ENCODE results near the gene RAMP3. TPM values are rescaled to one million over a fixed set of nuclear protein-coding genes. Genes with fewer than 3 reads are reported as not detected.

RAMP3 gene
- total and polyA plus RNA-seq, 9 of the 15 experiments (the other 6 are each of a cell fraction or from before 2014, with no cell fraction given), result not detected

DNA sequence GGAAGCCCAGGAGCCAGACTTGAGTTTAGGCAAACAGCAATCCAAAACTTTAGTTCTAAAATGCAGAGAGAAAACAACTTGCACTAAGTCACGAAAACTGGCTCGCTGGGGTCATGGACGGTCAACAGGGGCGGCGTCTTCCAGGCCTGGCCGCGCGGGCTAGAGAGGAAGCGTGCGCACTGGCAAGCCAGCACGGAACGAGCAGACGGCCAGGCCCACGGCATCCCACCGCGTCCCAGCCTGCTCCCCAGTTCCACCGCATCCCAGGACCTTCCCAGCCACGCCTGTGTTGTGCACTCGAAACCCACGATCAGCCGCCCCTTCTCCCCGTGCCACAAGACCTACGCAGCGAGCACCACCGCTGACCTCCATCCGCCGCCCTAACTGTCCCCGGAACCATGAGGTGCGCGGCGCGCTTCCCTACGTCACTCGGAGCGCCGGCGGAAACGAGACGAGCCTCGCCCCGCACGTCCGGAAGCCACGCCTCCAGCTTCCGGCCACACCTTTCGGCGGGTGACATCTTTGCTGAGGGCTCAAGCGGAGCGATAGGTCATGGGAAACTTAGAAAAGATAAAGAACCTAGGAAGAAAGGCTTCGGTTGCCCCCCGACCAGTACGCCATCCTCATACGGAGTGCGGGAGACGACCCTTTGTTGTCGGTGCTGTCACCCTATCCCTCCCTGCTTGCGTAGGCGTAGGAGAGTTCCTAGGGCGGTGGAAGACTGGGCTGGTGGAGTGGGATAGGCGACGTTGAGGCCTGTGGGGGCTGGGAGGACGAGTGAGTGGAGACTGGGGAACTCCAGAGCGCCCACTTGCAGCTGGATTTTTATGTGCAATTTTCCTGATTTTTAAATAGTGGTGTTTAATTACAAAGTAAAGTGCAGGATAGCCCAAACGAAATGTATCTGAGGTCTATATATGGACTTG lies 46.0 kb upstream of the RAMP3 start, which contains the start of gene TBRG4 (continued):
- TF ChIP-seq, protein P1, sequence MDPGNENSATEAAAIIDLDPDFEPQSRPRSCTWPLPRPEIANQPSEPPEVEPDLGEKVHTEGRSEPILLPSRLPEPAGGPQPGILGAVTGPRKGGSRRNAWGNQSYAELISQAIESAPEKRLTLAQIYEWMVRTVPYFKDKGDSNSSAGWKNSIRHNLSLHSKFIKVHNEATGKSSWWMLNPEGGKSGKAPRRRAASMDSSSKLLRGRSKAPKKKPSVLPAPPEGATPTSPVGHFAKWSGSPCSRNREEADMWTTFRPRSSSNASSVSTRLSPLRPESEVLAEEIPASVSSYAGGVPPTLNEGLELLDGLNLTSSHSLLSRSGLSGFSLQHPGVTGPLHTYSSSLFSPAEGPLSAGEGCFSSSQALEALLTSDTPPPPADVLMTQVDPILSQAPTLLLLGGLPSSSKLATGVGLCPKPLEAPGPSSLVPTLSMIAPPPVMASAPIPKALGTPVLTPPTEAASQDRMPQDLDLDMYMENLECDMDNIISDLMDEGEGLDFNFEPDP (CRISPR knock-in tag; IDR thresholded peaks at IDR 0.05), result no peak
- TF ChIP-seq ZNF766 (CRISPR knock-in tag; conservative IDR thresholded peaks at IDR 0.05) (peak; percentile 56; the same call in 1 of the 2 replicates), IFI16 (CRISPR knock-in tag; IDR thresholded peaks at IDR 0.05) (no peak), PHB (CRISPR knock-in tag; IDR thresholded peaks at IDR 0.05) (peak; percentile 70; the same call in 1 of the 2 replicates), HSF4 (CRISPR knock-in tag; IDR thresholded peaks at IDR 0.05; ENCODE audit: borderline replicate concordance) (no peak), ZNF239 (CRISPR knock-in tag; IDR thresholded peaks at IDR 0.05) (no peak), ZSCAN29 (IDR thresholded peaks at IDR 0.05) (no peak), OTX1 (CRISPR knock-in tag; IDR thresholded peaks at IDR 0.05) (no peak; the same call in none of the 2 replicates), SNIP1 (IDR thresholded peaks at IDR 0.05; ENCODE audit: low read depth) (no peak), KLF6 (CRISPR knock-in tag; IDR thresholded peaks at IDR 0.05; ENCODE audit: borderline replicate concordance) (peak; percentile 73; the same call in 1 of the 2 replicates), POLR2AphosphoS5 (IDR thresholded peaks at IDR 0.05; ENCODE audit: control insufficient read depth, insufficient read depth, low read depth, low read length) (peak; percentile 94), POLR2B (IDR thresholded peaks at IDR 0.05; ENCODE audit: low read depth, partially characterized antibody) (peak; percentile 93), ATF1 (CRISPR knock-in tag; IDR thresholded peaks at IDR 0.05) (peak; percentile 97), ATF1 (tag; IDR thresholded peaks at IDR 0.05) (peak; percentile 99), SREBF2 (CRISPR knock-in tag; IDR thresholded peaks at IDR 0.05) (no peak), FOXK1 (CRISPR knock-in tag; IDR thresholded peaks at IDR 0.05; ENCODE audit: borderline replicate concordance) (no peak; the same call in 1 of the 2 replicates), KAT2B (IDR thresholded peaks at IDR 0.05; ENCODE audit: low read depth, low read length) (no peak), PRPF4 (IDR thresholded peaks at IDR 0.05; ENCODE audit: insufficient read depth, low read depth, low read length, poor library complexity, severe bottlenecking) (peak; percentile 88), CBFA2T2 (conservative IDR thresholded peaks at IDR 0.05) (no peak), RBFOX2 (IDR thresholded peaks at IDR 0.05; ENCODE audit: low read depth, low read length) (peak; percentile 99), MAFK (IDR thresholded peaks at IDR 0.05; ENCODE audit: low read length) (no peak), NFYB (IDR thresholded peaks at IDR 0.05; ENCODE audit: extremely low read depth, insufficient read length) (no peak)
- TF ChIP-seq, protein P2, sequence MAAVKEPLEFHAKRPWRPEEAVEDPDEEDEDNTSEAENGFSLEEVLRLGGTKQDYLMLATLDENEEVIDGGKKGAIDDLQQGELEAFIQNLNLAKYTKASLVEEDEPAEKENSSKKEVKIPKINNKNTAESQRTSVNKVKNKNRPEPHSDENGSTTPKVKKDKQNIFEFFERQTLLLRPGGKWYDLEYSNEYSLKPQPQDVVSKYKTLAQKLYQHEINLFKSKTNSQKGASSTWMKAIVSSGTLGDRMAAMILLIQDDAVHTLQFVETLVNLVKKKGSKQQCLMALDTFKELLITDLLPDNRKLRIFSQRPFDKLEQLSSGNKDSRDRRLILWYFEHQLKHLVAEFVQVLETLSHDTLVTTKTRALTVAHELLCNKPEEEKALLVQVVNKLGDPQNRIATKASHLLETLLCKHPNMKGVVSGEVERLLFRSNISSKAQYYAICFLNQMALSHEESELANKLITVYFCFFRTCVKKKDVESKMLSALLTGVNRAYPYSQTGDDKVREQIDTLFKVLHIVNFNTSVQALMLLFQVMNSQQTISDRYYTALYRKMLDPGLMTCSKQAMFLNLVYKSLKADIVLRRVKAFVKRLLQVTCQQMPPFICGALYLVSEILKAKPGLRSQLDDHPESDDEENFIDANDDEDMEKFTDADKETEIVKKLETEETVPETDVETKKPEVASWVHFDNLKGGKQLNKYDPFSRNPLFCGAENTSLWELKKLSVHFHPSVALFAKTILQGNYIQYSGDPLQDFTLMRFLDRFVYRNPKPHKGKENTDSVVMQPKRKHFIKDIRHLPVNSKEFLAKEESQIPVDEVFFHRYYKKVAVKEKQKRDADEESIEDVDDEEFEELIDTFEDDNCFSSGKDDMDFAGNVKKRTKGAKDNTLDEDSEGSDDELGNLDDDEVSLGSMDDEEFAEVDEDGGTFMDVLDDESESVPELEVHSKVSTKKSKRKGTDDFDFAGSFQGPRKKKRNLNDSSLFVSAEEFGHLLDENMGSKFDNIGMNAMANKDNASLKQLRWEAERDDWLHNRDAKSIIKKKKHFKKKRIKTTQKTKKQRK (IDR thresholded peaks at IDR 0.05; ENCODE audit: borderline replicate concordance, low read depth, low read length), result no peak
- TF ChIP-seq, protein P3, sequence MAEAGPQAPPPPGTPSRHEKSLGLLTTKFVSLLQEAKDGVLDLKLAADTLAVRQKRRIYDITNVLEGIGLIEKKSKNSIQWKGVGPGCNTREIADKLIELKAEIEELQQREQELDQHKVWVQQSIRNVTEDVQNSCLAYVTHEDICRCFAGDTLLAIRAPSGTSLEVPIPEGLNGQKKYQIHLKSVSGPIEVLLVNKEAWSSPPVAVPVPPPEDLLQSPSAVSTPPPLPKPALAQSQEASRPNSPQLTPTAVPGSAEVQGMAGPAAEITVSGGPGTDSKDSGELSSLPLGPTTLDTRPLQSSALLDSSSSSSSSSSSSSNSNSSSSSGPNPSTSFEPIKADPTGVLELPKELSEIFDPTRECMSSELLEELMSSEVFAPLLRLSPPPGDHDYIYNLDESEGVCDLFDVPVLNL (CRISPR knock-in tag; IDR thresholded peaks at IDR 0.05; ENCODE audit: low read depth), result no peak; the same call in 1 of the 2 replicates
